LNCAP (cell line): Measurements from ENCODE around the gene NAV2.

Experiments used
- CTCF ChIP-seq: fragments of 450-650 bp; IDR thresholded peaks from 2 replicates; pipeline ENCODE4 v1.5.1; 2017; ENCODE audit warnings: mild to moderate bottlenecking

Gene NAV2

DNA sequence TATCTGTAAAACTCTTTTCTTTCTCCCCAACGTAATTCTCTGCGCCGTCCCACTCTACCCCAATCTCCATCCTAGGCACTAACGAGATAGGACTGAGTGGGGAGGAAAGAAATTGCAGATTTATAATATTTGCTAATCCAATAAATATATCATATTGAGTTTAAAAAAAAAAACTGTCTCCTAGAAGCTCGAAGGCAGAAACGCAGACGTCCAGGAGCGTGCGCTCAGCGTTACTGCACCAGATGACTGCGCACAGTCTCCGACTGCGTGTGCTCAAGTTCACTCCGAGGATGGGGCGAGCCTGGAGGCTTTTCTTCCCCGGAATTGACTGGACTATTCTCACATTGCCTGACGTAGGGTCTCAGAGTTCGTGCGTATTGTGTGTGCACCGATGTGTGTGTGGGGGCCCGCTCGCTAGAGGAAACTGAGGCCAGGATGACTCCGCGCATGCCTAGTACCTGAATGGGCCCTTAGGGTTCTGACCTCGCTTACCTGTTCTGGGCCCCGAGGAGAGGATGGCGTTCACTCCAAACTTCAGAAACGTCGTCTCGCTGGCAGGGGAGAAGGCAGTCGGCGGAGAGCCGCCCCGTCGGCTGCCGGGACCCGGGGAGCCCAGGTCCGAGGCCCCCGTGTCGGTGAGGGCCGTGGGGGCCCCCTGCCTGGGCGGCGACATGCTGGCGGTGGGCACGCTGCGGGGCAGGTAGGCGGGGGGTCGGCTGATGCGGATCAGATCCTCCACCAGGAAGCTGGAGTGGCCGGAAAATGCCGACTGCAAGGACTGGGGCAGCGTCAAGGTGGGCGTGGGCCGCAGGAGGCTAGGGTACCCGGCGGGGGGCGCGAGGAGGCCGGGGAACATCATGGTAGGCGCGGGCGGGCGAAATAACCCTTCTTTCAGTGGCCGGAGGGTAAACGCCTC, 447.1 kb downstream of the NAV2 start:
- no peak for TF ChIP-seq CTCF

DNA sequence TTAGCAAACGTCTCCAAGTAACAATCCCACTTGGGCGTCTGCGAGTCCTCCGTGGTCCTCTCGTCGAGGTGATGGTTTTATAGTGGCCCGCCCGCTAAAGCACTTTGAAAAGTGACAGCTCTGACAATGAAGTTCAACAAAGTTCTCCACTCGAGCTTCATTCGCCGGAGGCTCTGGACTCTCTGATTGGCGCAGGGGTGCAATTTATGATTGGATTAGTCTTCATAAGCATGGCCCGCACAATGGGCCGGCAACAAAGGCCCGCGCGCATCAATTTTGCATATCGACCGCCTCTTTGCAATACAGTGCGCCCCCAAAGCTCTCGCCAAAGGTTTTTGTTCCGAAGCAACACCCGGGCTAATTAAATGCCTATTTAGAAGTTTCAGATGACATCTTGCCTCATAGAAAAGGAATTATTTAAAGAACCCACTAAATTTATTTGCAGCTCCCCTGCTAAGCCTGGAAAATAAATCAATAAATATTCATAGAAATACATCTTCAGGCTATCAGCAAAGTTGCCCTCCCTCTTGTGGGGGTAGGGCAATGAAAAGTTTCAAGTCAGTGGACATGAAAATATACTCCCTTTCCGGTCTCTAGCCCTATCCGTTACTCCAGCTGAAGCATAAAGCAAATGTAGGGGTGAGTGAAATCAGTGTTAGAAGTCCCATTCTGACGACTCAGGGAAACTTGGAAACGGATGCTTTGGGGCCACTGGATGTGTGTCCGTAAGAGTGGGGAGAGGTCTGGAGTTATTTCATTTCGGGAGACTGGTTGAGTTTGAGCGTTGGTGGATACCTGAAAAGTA, 448.0 kb downstream of the NAV2 start, which contains the start of gene DBX1:
DBX1 (minus strand) TSS at position 51 of the 805 bp plus-strand sequence. CDS start 151 bp downstream, outside the sequence.
- TF ChIP-seq CTCF = no peak

DNA sequence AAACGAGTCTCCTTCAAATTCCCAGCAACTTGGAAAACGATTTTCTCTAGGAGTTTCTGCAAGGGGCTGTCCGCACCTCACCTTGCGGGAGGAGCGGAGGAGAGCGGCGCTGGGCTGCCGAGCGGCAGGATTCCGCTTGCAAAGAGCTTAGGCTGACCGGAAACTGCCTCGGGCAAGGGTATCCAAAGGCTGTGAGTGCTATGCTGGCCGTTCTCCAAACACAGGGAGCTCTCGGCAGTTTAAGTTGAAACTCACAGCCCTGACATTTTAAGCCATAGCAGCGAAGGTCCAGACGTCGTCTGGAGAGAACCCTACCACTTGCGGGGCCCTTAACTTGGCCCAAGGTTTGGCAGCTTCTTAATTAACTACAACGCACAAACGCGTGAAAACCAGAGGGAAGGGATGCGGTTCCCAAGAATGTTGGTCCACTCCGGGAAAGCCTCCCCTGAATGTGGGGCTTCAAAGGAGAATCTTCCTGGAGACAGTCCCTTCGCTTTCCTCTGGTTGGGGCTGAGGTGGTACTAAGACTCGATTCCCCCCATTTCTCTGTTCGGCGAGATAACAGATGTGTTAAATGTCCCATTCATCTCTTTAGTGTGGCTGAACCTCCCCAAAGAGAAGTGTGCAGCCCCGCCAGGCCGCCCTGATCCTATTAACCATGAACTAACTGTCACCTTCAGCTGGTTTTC, 448.7 kb downstream of the NAV2 start:
- TF ChIP-seq CTCF = no peak

GRCh38 chr11:20161923-20162744, 449.5 kb downstream of the NAV2 start:
- no peak for TF ChIP-seq CTCF

DNA sequence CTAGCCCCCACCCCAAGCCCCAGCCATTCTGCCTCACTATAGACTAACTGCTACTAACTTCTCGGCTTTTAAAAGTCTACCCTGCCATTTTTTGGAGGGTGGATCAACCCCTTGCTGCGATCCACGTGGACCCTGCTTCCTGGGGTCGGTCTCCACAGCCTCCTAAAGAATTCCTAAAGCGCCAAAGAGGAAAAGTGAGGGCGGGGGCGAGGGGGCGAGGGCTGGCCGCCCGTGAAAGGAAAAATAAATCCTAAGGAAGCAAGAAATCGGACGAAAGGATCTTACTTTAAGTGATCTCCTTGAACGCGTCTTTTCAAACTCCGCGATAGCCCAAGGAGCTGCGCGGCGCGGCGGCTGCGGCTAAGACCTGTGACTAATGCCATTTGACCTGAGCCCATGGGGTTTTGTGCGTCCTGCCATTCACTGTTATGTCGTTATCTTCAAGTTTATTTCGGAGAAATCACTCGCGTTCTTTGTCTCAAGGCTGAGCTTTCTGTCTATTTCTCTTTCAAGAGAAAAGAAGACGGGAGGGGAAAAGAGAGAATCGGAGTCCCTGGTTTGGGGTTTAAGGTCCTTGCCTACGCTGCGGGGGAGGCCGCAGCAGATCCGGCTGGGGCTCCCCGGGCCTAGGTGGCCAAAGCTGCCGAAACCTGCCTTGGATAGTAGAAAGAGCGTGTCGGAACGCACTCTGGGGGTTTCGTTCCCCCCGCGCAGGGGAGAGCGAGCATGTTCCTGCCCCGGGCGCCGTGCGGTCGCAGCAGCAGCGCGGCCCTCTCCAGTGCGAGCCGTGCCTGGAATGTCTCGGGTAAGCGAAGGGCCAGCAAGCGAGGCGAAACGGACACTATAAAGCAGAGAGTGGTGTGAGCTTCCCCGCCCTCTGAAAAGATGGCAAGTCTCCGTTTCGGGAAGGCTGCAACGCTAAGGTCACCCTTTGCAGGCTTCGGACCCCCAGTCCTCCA, 450.5 kb downstream of the NAV2 start:
- no peak for TF ChIP-seq CTCF

DNA sequence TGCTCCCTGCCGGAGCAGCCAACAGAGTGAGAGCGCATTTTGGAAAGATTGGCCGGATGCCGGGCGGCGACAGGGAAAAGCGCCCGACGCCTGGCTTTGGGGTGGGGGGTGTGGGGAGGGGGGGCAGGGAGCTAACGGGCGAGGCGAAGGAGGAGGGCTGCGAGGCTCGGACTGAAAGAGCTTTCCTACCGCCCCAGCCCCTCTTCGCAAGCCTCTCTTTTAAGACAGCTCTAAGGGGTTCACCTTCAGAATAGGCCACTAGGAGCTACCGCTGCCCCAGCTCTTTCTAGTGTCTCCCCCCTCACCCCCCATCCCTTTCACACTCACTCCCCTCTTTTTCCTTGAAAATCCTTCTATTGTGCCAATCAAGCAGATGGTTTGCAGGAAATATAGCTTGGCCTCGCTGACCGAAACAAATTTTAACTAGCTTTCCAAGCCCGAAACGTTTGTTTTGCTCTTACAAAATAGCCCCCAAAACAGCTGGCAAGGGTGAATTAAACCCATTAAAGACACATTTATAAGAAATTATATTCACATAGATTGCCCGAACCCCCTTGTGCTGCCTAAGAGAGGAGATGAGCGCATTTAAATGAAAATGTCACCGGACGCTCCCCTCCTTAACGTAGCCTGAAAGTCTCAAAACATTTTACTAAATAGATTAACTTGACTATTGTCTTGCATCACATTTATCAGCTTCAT, 451.3 kb downstream of the NAV2 start:
- no peak for TF ChIP-seq CTCF
